ENCODE data around the gene OBI1. TPM values are rescaled to one million over a fixed set of nuclear protein-coding genes. Genes with fewer than 3 reads are reported as not detected.
A peak's percentile ranks its signal among the peaks of the same experiment; 100 is the strongest.

OBI1 gene
- total RNA-seq, 1 donor from 2014 or later: 26.1 TPM

GRCh38 chr13:78601874-78602560, 56.9 kb downstream of the OBI1 start:
- peaks cover 96% of the 10 kb centered on the region for H3K27me3 Mint-ChIP-seq (ENCODE audit: low read depth)
- no peak for DNase-seq (ENCODE audit: low read depth, low spot score)
- H3K4me1 Mint-ChIP-seq: peaks cover 19% of the 10 kb centered on the region
- H3K36me3 Mint-ChIP-seq (ENCODE audit: low read depth): peaks cover 6% of the 10 kb centered on the region
- peak overlapping the region; percentile 87 for H3K4me3 Mint-ChIP-seq
- H3K27ac Mint-ChIP-seq (ENCODE audit: unreplicated experiment): no peak overlapping the region
- TF ChIP-seq CTCF (conservative IDR thresholded peaks at IDR 0.05): no peak
- H3K9me3 Mint-ChIP-seq: no peaks in the 10 kb centered on the region

- no peak for TF ChIP-seq CTCF (conservative IDR thresholded peaks at IDR 0.05)
- H3K27me3 Mint-ChIP-seq (ENCODE audit: low read depth): peaks cover 96% of the 10 kb centered on the region
- H3K9me3 Mint-ChIP-seq: no peaks in the 10 kb centered on the region
- no peak overlapping the region for H3K27ac Mint-ChIP-seq (ENCODE audit: unreplicated experiment)
- DNase-seq (ENCODE audit: low read depth, low spot score): no peak
- H3K4me3 Mint-ChIP-seq: peak overlapping the region; percentile 76
- H3K4me1 Mint-ChIP-seq: peaks cover 19% of the 10 kb centered on the region
- peaks cover 6% of the 10 kb centered on the region for H3K36me3 Mint-ChIP-seq (ENCODE audit: low read depth)
These were observed 57.7 kb downstream of the OBI1 start for GRCh38 chr13:78601124-78601873.

- Mint-ChIP-seq H3K4me1 (peaks cover 19% of the 10 kb centered on the region), H3K36me3 (ENCODE audit: low read depth) (peaks cover 6% of the 10 kb centered on the region), H3K27me3 (ENCODE audit: low read depth) (peaks cover 96% of the 10 kb centered on the region), H3K4me3 (peak overlapping the region; percentile 76), H3K9me3 (no peaks in the 10 kb centered on the region), H3K27ac (ENCODE audit: unreplicated experiment) (no peak overlapping the region)
- TF ChIP-seq CTCF (conservative IDR thresholded peaks at IDR 0.05): no peak
- no peak for DNase-seq (ENCODE audit: low read depth, low spot score)
These were observed 58.6 kb downstream of the OBI1 start for GRCh38 chr13:78600280-78600883.

GRCh38 chr13:78599645-78600279, 59.2 kb downstream of the OBI1 start:
- no peak for TF ChIP-seq CTCF (conservative IDR thresholded peaks at IDR 0.05)
- H3K27ac Mint-ChIP-seq (ENCODE audit: unreplicated experiment): no peak overlapping the region
- peak overlapping the region; percentile 76 for H3K4me3 Mint-ChIP-seq
- peaks cover 6% of the 10 kb centered on the region for H3K36me3 Mint-ChIP-seq (ENCODE audit: low read depth)
- no peak for DNase-seq (ENCODE audit: low read depth, low spot score)
- H3K4me1 Mint-ChIP-seq: peaks cover 19% of the 10 kb centered on the region
- peaks cover 96% of the 10 kb centered on the region for H3K27me3 Mint-ChIP-seq (ENCODE audit: low read depth)
- no peaks in the 10 kb centered on the region for H3K9me3 Mint-ChIP-seq

GRCh38 chr13:78598966-78599644, 59.9 kb downstream of the OBI1 start:
- peaks cover 6% of the 10 kb centered on the region for H3K36me3 Mint-ChIP-seq (ENCODE audit: low read depth)
- no peak overlapping the region for H3K27ac Mint-ChIP-seq (ENCODE audit: unreplicated experiment)
- H3K4me1 Mint-ChIP-seq: peaks cover 22% of the 10 kb centered on the region
- H3K27me3 Mint-ChIP-seq (ENCODE audit: low read depth): peaks cover 96% of the 10 kb centered on the region
- no peak for TF ChIP-seq CTCF (conservative IDR thresholded peaks at IDR 0.05)
- H3K4me3 Mint-ChIP-seq: peak overlapping the region; percentile 25
- DNase-seq (ENCODE audit: low read depth, low spot score): no peak
- H3K9me3 Mint-ChIP-seq: no peaks in the 10 kb centered on the region

Data from neural crest cell (in vitro differentiated cells).